Type B pancreatic cell (in vitro differentiated cells): ENCODE measurements around the gene MEIOB. TPM values are rescaled to one million over a fixed set of nuclear protein-coding genes. Genes with fewer than 3 reads are reported as not detected.
"Not testable (repeated sequence)": the region's sequence is repeated elsewhere in the genome, so short reads cannot be mapped to it uniquely, and the experiment has no call there.

Experiments
- DNase-seq: peaks from one replicate; pipeline ENCODE4 v3.0.0; 2021; ENCODE audit warnings: mixed read lengths; ENCODE audit not compliant: unreplicated experiment; ENCODE audit errors: extremely low spot score
- H3K27ac Mint-ChIP-seq: 2 replicates; pipeline ENCODE4 v1.8.0; 2021; ENCODE audit warnings: mild to moderate bottlenecking, mixed read lengths
- H3K27me3 Mint-ChIP-seq: 2 replicates; pipeline ENCODE4 v1.8.0; 2021; ENCODE audit warnings: mixed read lengths
- H3K36me3 Mint-ChIP-seq: 2 replicates; pipeline ENCODE4 v1.8.0; 2021; ENCODE audit warnings: mixed read lengths
- H3K4me1 Mint-ChIP-seq: one replicate; pipeline ENCODE4 v1.8.0; 2021; ENCODE audit warnings: mixed read lengths; ENCODE audit not compliant: unreplicated experiment
- H3K4me3 Mint-ChIP-seq: 2 replicates; pipeline ENCODE4 v1.8.0; 2021; ENCODE audit warnings: mild to moderate bottlenecking, mixed read lengths
- H3K9me3 Mint-ChIP-seq: 2 replicates; pipeline ENCODE4 v1.8.0; 2021; ENCODE audit warnings: mixed read lengths
- total RNA-seq: library from RNA; stranded (reverse); gene quantifications from 2 replicates; pipeline ENCODE4 v1.2.1, GENCODE V29; 2021; ENCODE audit warnings: low replicate concordance
- TF ChIP-seq, protein P1 (sequence below): fragments of 200-600 bp; sonication (generic); conservative IDR thresholded peaks from 2 replicates; pipeline ENCODE4 v1.5.0; 2021; ENCODE audit warnings: antibody characterized with exemption, mild to moderate bottlenecking

The MEIOB gene
- total RNA-seq, 1 donor from 2014 or later = not detected

DNA sequence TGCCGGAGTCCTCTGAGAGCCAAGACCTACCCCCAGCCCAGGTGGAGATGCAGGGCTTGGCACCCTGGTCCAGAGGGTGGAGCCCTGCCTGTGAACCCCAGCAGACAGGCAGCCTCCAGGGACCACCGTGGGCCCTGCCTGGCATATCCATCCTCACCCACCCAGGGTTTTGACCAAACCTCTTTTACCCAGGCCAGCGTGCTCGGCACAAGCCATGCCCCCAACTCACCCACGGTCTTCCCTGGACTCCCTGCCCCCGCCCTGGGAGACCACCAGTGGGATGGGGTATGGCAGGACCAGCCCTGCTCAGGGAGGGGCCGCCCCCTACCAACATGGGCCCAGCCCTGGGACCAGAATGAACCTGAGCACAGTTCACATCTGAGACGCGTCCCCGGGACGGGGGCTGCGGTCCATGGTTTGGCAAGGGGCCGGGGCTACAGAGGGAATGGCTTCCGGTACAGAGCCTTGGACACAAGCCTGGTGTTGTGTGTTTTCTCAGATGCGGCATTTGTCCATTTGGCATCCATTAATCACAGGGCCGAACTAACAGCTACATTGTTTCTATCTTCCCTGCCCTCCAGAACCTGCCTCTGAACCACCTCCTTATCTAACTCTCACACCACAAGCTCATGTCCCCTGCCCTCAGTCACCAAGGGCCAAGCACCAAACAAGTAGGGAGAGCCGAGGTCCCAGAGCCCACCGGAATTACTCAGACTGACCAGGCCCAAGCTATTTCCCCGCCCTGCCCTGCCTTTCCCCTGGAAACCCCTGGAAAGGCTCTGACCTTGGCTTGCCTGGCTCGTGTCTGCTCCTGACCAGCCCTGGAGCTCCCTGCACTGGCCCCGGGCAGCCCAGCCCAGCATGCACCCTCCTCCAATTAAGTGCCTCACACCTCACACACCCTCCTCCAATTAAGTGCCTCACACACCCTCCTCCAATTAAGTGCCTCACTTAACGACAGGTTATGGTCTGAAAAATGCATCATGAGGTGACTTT is 32.2 kb upstream of the MEIOB start:
- Mint-ChIP-seq H3K4me3 (no peak overlapping the region), H3K27ac (no peak overlapping the region), H3K4me1 (peaks cover 14% of the 10 kb centered on the region), H3K27me3 (peaks cover 6% of the 10 kb centered on the region), H3K9me3 (no peaks in the 10 kb centered on the region), H3K36me3 (no peaks in the 10 kb centered on the region)
- TF ChIP-seq, protein P1, sequence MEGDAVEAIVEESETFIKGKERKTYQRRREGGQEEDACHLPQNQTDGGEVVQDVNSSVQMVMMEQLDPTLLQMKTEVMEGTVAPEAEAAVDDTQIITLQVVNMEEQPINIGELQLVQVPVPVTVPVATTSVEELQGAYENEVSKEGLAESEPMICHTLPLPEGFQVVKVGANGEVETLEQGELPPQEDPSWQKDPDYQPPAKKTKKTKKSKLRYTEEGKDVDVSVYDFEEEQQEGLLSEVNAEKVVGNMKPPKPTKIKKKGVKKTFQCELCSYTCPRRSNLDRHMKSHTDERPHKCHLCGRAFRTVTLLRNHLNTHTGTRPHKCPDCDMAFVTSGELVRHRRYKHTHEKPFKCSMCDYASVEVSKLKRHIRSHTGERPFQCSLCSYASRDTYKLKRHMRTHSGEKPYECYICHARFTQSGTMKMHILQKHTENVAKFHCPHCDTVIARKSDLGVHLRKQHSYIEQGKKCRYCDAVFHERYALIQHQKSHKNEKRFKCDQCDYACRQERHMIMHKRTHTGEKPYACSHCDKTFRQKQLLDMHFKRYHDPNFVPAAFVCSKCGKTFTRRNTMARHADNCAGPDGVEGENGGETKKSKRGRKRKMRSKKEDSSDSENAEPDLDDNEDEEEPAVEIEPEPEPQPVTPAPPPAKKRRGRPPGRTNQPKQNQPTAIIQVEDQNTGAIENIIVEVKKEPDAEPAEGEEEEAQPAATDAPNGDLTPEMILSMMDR = no peak
- no peak for DNase-seq

DNA sequence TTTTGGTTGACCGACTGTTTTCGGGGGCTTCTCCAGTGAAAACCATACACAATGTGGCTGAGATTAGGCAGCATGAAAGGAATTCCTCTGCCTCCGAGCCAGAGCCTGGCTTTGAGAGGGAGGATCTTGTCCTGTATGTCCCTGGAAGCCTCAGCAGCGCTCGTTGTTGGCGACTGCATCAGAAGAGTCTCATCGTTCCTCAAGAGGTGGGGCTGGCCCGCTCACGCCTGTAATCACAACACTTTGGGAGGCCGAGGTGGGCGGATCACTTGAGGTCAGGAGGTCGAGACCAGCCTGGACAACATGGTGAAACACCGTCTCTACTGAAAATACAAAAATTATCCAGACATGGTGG is 31.2 kb upstream of the MEIOB start:
- H3K27me3 Mint-ChIP-seq = peaks cover 9% of the 10 kb centered on the region
- no peak for DNase-seq
- H3K27ac Mint-ChIP-seq = no peak overlapping the region
- TF ChIP-seq, protein P1 = no peak
- H3K36me3 Mint-ChIP-seq = no peaks in the 10 kb centered on the region
- H3K4me1 Mint-ChIP-seq = peaks cover 7% of the 10 kb centered on the region
- H3K9me3 Mint-ChIP-seq = no peaks in the 10 kb centered on the region
- H3K4me3 Mint-ChIP-seq = no peak overlapping the region

DNA sequence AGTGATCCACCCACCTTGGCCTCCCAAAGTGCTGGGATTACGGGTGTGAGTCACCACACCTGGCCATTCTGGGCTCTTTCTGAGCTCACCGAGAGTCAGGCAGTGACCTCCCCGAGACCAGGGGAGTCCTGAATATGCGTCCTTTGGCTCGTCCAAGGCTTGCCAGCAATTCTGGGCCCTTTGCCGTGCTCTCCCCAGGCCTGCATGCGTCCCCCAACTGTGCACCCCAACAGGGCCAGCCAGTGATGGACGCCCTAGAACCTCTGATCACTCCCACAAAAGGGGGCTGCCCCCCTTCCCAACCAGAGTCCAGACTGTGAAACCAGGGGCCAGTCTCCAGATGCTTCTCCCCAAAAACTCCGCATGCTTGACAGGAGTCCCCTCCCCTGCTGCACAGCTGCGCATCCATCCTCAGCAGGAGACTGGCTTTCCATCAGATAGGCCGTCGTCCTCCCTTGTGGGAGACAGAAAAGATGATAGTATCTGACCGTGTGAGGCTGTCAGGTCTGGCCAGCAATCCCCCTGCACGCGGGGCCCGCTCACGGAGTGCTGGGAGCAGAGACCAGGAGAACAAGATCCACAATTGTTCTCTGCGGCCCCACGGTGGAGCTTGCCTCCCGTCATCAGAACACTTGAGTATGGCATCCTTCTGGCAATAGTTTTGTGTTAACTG is 30.7 kb upstream of the MEIOB start:
- H3K27me3 Mint-ChIP-seq = peaks cover 9% of the 10 kb centered on the region
- H3K4me1 Mint-ChIP-seq = peaks cover 7% of the 10 kb centered on the region
- DNase-seq = no peak
- TF ChIP-seq, protein P1 = no peak
- no peaks in the 10 kb centered on the region for H3K36me3 Mint-ChIP-seq
- no peaks in the 10 kb centered on the region for H3K9me3 Mint-ChIP-seq
- no peak overlapping the region for H3K27ac Mint-ChIP-seq
- no peak overlapping the region for H3K4me3 Mint-ChIP-seq

DNA sequence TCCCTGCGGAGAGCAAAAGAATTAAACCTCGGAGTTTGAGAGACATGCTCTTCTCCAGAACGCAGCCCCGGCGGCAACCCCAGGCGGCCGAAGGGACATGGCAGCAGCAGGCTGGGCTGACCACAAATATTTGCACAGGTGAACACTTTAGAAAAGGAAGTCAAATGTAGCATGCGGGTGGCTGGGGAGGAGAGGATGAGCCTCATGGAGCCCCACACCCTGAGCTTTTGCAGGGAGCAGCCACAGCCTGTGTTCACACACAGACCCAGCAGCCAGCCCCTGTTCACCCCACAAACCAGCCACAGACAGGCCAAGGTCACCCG is 28.4 kb upstream of the MEIOB start:
- no peak overlapping the region for H3K4me3 Mint-ChIP-seq
- peaks cover 21% of the 10 kb centered on the region for H3K27me3 Mint-ChIP-seq
- H3K36me3 Mint-ChIP-seq = no peaks in the 10 kb centered on the region
- H3K9me3 Mint-ChIP-seq = no peaks in the 10 kb centered on the region
- peaks cover 4% of the 10 kb centered on the region for H3K4me1 Mint-ChIP-seq
- H3K27ac Mint-ChIP-seq = peak overlapping the region; percentile 51
- TF ChIP-seq, protein P1 = no peak
- DNase-seq = no peak

DNA sequence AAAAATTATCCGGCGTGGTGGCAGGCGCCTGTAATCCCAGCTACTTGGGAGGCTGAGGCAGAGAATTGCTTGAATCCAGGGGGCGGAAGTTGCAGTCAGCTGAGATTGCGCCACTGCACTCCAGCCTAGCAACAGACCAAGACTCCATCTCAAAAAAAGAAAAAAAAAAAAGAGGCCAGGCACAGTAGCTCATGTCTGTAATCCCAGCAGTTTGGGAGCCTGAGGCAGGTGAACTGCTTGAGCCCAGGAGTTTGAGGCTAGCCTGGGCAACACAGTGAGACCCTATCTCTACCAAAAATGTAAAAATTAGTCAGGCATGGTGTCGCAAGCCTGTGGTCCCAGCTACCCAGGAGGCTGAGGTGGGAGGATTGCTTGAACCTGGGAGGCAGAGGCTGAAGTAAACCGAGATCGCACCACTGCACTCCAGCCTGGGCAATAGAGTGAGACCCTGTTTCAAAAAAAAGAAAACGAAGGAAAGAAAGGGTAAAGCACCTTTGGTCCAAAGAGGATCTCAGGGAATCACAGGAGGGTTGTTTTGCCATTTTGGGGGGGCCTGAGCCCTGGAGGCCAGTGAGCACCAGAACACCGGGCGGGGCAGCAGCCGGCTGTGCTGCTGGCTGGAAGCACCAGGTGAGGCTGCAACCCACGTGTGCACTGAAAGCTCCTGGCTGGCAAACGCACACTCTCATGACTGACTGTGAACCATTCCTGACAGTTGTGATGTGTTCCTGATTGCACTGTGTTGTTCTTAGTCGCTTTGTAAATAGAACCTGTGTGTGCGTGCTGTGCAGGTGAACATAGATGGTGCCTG is 27.9 kb upstream of the MEIOB start:
- DNase-seq = no peak
- peaks cover 4% of the 10 kb centered on the region for H3K4me1 Mint-ChIP-seq
- H3K4me3 Mint-ChIP-seq = no peak overlapping the region
- H3K9me3 Mint-ChIP-seq = no peaks in the 10 kb centered on the region
- TF ChIP-seq, protein P1 = no peak
- no peaks in the 10 kb centered on the region for H3K36me3 Mint-ChIP-seq
- H3K27ac Mint-ChIP-seq = peak overlapping the region; percentile 51
- peaks cover 21% of the 10 kb centered on the region for H3K27me3 Mint-ChIP-seq

DNA sequence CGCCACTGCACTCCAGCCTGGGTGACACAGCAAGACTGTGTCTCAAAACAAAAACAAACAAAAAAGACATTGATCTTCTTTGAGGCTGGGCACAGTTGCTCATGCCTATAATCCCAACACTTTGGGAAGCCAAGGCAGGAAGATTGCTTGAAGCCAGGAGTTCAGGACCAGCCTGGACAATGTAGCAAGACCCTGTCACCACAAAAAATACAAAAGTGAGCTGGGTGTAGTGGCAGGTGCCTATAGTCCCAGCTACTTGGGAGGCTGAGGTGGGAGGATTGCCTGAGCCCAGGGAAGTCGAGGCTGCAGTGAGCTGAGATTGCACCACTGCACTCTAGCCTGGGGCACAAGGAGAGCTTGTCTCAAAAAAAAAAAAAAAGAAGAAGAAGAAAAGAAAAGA is 25.7 kb upstream of the MEIOB start:
- peaks cover 22% of the 10 kb centered on the region for H3K27me3 Mint-ChIP-seq
- not testable (repeated sequence) for H3K36me3 Mint-ChIP-seq, H3K27ac Mint-ChIP-seq, H3K4me1 Mint-ChIP-seq, H3K9me3 Mint-ChIP-seq, H3K4me3 Mint-ChIP-seq, DNase-seq
